NCI-H2196 (cell line): ENCODE data around the gene SLC16A8.
A peak's percentile ranks its signal among the peaks of the same experiment; 100 is the strongest.
"Not testable (repeated sequence)": the region's sequence is repeated elsewhere in the genome, so short reads cannot be mapped to it uniquely, and the experiment has no call there.

Source experiments
- DNase-seq: peaks from one replicate; lab custom pipeline; 2025; ENCODE audit not compliant: unreplicated experiment; lab: John Stamatoyannopoulos, UW

Gene SLC16A8, protein sequence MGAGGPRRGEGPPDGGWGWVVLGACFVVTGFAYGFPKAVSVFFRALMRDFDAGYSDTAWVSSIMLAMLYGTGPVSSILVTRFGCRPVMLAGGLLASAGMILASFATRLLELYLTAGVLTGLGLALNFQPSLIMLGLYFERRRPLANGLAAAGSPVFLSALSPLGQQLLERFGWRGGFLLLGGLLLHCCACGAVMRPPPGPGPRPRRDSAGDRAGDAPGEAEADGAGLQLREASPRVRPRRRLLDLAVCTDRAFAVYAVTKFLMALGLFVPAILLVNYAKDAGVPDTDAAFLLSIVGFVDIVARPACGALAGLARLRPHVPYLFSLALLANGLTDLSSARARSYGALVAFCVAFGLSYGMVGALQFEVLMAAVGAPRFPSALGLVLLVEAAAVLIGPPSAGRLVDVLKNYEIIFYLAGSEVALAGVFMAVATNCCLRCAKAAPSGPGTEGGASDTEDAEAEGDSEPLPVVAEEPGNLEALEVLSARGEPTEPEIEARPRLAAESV

DNA sequence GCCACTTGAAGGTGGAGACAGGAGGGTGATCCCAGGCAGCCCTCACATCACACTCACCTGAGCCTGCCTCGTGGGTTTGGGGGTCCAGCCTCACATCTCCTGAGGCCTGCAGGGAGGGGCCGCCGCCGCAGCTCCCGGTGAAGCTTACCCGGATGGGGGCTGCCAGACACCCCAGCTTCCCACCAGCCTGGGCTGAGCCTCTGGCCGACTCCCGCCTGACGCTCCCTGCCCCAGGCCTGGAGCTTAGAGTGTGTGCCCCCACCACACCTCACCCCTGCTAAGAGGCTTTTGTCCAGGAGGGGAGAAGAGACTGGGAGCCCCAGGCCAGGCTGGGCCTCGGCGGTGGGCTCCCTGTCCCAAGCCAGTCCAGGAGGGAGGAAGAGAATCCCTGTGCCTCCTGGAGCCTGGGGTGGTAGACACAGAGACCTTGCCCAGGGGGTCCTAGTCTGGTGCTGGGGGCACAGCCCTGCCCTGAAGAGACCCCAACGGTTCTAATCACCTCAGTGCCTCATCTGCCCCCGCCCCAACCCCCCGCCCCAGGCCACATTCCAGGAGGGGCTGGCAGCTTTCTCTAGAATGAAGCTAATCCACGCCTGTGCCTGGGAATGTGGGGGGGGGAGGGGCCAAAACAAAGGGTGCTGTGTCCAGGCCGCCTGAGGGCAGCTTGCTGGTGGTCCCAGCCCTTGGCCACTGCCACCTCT is at the start of gene SLC16A8:
SLC16A8 (minus strand) TSS at position 254 of the 701 bp plus-strand sequence. CDS start 1,311 bp downstream, outside the sequence.
- DNase-seq = no peak

DNA sequence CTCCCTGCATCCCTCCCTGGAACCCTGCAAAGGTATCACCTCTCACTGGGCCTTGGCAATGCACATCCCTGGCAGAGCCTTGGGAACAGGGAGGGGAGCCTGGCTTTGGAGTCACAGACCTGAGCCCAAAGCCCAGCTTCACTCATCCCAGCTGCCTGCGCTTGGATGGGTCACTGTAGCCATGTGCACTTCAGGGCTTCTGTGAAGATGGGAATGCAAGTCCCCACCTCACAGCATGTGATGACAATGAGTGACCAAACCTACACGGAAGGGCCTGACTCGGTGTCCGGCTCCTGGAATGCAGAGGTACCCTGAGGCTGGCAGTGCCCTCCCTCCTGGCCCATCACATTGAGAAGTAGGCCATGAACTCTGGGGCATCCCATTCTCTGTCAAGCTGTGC is 49.3 kb upstream of the SLC16A8 start:
- no peak for DNase-seq

DNA sequence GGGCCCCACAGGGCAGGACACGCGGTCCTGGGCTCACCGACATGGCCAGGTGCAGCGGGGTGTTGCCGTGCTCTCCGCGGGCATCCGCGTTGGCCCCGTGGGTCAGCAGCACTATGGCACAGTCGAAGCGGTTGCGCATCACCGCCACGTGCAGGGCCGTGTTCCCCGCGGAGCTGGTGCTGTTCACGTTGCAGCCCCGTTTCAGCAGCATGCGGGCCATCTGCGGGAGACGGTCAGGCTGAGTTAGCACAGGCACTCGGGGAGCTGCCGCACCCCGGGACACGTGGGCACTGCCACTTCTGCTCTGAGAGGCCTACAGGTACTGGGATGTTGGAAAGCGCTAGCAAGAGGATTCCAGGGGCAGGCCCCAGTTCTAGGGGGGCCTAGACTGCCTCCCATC is 48.8 kb upstream of the SLC16A8 start:
- DNase-seq = no peak

DNA sequence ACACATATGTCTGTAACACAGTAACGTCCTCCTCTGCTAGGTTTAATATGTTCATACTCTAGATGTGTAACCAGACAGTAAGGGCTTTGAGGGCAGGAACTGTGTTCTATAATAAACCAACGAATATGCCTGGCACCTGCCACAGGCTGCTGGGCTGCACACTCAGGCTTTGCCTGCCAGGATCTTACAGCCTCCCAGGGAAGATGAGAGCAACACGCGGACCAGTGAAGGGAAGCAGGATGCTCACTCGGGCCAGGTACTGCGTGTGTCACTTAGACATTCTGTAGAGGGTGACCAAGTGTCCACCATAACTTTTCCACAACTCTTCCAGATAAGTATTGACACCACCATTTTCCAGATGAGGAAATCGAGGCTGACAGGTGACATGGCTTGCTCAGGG is 48.2 kb upstream of the SLC16A8 start:
- DNase-seq = no peak

DNA sequence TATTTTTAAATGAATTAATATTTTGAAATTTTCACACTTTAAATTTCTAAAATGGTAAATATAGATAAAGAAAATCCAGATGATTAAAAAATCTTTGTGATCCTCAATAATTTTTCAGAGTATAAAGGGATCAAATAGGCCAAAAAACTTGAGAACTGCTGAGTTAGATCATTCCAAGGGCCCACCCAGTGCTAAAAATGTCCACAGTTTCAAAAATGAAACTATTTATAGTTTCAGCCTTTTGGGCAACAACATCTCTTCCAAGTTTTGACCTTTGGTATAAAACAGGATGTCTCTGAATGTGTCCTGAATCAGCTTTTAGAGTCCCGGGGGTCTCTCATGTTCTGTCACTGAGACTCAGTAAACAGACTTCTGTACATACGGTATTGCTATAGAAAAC is 47.4 kb upstream of the SLC16A8 start:
- no peak for DNase-seq

DNA sequence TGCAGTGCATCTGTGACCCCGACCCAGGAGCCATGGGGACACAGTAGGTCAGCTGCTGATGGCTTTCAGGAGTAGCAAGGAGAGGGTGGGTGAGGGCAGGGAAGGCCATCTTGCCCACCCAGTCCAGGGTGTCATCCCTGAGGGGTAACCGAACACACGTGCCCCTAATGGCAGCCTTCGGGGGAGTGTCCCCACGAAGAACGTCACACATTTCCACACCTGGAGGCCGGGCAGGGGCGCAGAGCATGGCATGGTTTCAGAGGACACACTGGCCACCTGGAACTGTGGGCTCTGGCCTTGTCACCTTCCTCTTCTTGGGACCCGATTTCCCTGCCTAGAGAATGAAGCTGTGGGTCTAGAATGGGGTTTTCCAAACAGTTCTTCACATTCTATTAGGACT is 45.9 kb upstream of the SLC16A8 start:
- no peak for DNase-seq

DNA sequence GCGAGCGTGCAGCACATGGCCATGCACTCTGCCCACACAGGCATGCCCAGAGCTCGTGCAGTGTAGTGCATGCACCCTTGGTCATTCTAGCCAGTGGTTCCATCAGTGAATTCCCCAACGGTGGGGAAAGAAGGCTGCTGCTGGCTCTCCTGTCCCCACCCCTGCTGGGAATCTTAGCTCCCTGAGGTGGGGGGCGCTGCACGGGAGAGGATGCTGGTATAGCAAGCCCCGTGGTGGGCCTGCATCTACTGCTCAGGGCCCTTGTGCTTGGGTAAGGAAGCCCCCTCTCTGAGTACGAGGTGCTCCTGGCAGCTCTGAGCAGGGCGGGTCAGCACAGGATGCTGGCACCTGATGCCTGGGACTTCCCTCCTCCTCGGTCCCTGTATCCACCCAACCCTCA is 45.0 kb upstream of the SLC16A8 start:
- no peak for DNase-seq

DNA sequence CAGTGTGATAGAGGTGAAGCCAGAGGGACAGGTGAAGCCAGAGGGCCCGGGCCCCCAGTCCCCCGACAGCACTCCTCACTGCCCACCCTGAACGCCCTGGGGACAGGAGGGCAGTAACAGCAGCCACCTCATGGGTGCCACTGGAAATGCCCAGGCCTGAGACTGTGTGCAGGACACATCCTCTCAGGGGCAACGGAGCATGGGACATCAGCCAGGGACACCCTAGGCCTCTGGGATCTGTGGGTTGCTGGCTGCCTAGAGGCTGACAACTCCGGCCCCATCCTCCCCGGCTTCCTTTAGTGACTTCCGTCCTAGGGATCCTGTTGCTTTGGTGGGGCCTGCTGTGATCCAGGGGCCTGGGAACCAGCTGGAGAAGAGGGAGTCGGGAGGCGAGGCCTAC is 43.9 kb upstream of the SLC16A8 start:
- DNase-seq = no peak

DNA sequence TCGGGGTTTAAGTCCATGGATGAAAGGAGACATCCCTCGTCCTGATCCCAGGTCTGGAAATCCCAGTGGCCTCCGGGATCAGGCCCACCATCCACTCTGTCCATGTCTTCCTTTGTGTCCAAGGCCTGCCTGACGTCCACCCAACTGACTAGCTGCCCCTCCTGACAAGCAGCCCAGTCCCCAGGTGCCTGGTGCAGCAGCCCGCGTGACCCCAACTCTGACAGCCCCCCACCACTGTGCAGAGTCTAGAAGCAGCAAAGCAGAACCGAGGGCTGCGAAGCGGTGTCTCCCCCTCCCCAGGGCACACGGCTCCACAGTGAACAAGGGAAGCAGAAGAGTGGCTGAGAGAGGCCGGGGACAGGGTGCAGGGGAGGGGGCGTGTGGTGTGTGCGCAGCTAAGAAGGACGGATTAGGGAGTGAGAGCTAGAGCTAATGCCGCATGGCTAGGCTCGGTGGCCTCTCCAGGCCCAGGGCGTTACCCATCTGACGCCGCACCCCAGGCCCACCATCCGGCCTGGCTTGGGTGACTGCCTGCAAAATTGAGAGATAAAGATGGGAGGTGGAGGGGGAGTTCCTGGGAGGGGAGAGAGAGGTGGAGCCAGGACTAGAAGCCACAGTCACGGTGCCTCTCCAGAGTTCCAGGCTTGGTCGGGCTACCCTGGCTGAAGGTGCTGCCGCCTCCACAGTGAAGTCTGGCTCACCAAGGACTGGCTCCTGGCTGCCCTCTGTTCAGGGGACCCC is 43.1 kb upstream of the SLC16A8 start:
- no peak for DNase-seq

DNA sequence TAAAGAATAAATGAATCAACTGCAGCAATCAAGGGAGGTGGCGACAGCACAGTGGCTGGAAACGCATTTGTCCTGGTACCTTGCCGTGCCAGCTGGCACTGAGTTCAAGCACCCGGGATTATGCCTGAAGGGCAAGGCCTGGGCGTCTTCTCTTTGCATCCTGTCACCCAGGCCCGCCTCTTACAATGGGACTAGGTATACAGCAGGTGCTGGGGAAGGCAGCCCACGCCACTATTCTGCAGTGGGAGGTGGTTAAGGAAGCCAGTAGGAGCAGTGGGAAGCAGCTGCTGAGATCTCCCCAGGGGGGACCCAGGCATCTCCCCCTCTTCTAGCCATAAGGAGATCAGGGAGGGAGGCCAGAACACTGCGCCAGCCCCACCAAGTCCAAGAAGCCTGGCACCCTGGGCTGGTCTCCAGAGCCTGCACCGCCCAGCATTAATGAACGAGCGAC is 41.8 kb upstream of the SLC16A8 start:
- peak; percentile 21 for DNase-seq

DNA sequence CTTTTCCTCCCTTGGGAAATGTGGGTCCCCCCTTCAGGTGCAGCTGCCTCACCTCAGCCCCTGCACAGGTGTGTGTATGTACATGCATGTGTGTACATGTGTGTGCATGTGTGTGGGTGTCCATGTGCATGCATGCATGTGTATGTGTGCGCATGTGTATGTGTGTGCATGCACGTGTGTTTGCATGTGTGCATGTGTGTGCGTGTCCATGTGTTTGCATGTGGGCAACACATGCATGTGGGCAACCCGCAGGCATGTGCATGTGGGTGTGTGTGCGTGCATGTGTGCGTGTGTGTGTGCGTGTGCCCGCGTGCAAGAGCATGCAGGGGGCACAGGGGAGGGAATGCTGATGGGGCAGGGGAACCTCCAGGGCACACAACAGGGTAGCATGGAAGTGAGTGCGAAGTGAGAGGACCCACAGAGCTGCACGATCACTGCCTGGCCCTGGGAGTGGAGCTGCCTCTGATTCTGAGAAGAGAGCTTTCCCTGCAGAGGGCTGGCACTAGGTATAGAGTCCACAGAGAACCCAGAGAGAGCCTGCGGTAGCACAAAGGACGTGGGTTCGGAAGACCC is 41.1 kb upstream of the SLC16A8 start:
- no peak for DNase-seq

DNA sequence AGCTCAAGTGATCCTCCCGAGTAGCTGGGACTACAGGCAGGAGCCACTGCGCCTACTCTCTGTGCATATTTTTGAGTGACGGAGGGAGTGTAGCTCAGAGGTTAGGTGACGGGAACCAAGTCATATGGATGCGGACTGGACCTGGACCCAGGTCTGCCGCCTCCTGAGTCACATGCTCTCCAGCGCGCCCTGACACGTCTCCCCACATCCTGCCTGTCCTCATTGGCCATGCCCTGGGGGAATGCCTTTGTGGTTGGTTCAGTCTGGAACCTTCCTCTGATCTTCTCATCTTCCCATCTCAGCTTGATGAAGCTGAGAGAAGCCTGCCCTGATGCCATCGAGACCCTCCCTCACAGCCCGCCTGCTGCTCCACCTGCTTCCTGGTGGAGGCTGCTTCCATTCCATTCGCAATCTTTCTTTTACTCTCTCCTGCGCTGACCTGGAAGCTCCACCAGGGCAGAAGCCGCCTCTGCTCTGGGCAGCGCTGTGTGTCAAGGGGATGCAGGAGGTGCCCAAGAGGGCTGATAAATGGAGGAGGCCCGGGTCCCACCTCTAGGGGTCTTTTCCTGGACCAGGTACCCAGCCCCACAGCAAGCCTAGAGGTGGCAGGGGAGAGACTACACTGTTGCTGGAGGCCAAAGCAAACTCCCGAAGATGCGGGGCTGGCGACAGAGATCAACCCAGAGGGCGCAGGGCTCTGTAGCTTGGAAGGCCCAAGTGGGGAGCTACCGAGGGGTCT is 40.4 kb upstream of the SLC16A8 start:
- no peak for DNase-seq

DNA sequence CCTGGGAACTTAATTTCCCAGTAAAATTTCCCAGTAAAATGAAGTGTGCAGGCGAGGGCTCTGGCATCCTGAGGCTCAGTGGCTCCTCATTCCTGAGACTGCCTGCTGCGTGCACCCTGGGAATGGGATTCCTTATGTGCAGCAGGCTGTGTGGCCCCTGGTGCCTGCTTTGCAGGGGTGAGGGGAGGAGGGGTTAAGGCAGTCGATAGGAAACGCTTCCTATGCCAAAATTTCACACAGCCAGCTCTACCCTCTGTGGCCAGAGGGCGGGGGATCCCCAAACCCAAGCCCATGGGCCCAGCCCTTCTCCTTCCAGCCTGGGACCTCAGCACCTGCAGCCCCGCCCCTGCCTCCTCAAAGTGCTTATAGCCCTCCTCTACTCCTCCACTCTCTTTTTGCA is 38.6 kb upstream of the SLC16A8 start:
- DNase-seq = no peak

DNA sequence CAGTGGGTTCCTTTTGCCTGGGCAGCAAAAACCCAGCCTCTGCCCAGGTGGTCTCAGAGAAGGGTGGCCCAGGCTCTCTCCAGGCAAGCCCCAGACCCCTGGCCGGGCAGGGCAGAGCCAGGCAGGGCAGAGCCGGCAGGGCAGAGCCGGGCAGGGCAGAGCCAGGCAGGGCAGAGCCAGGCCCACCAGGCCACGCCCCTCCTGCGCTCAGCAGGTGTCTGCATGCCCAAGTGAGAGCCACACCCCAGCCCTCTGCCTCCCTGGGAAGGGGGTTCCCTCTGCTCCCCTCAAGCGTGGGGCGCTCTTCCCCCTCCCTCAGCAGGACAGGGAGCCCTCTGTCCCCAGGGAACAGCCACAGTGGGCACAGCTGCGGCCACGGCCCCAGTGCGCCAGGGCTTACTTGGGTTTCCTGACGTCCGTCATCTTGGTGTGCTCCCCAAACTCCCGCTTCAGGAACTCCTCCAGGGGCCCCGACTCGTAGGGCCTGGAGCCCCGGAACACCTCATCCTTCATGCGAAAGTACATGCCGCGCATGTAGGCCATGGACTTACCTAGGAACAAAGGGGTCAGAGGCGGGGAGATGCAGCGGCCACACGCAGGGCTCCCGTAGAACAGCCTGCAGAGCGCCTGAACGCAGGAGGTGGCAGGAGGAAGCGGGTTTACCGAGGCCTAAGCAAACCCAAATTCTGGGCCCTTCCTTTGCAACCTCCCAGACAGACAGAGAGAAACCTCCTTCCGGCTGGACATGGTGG is 36.6 kb upstream of the SLC16A8 start:
- DNase-seq = no peak

DNA sequence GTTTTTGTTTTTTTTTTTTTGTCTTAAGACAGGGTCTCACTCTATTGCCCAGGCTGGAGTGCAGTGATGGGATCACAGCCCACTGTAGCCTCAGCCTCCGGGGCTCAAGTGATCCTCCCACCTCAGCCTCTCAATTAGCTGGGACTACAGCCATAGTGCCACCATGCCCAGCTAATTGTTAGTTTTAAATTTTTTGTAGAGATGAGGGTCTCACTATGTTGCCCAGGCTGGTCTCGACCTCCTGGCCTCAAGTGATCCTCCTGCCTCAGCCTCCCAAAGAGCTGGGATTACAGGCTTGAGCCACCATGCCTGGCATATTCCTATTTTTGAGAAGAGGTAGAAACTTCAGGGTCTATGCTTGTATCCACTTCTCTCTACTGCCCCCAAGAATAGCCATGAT is 34.8 kb upstream of the SLC16A8 start:
- not testable (repeated sequence) for DNase-seq

DNA sequence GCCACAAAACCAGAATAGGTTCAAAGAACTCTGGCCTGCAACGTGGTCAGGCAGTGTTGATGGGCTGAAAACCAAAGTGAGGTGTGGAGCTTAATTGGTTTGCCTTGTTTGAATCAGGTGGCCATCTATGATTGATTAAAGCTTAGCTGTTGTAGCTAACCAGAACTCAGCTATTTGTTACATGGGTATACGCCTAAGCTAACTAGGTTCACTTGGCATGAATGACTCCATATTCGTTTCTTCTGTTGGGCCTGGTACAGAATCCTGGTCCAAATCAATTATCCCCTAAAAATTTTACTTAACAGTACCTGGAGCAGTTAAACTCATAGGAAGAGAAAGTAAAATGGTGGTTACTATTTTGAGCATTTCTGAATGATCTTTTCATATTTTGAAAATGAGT is 34.2 kb upstream of the SLC16A8 start:
- DNase-seq = no peak

DNA sequence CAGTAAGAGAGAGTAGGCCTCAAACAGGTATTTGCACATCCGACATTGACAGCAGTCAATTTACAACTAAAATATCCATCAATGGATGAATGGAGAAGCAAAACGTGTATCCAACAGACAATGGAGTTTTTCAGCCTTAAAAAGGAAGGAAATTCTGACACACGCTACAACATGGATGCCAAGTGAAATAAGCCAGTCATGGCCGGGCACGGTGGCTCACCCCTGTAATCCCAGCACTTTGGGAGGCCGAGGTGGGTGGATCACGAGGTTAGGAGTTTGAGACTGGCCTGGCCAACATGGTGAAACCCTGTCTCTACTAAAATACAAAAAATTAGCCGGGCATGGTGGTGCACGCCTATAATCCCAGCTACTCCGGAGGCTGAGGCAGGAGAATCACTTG is 33.6 kb upstream of the SLC16A8 start:
- DNase-seq = not testable (repeated sequence)

DNA sequence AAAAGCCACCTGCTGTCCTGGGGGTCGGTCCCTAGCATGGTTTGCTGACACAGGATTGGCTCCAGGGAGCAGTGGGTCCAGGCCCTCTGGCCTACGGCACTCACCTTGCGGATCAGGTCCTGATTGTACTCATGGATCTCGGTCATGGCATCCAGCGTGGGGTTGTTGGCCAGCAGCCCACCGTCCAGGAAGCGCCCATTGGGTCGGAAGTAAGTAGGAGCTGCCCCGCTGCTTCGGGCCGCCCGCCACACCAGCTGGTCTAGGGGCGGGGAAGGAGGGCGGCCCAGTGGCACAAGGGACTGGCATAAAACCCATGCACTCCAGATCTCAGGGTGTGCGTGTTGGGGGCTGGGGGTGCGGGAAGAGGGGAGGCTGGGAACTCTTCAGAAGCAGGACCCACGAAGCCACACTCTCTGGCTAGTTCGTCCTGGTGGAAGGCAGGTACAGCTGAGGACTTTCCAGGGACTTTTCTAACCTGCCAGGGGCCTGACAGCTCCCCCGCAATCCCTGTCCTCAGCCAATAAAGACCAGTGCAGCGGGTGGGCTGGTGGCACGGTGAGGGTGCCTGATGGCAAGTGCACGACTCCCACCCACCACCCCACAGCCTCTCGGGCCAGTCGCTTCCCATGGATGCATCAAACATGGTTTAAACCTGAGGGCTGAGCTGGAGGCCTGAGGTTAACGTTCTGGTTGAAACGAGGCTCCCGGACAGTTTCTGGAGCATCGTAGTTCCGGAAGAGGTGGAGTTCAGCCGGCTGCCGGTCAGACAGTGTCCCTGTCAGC is 31.6 kb upstream of the SLC16A8 start:
- no peak for DNase-seq
